ACC112 (cell line): ENCODE measurements around the gene PTPRN2.

Experiments
- H2AFZ ChIP-seq: fragments of 200-600 bp; sonication (generic); one replicate; pipeline ENCODE4 v1.6.0; 2017; ENCODE audit warnings: antibody characterized with exemption, low read length; ENCODE audit not compliant: unreplicated experiment
- H3K27ac ChIP-seq: fragments of 200-600 bp; sonication (generic); 2 replicates; pipeline ENCODE4 v1.5.1; 2014; ENCODE audit warnings: low read depth, mild to moderate bottlenecking, antibody characterized with exemption, low read length, moderate library complexity
- H3K27me3 ChIP-seq: fragments of 200-600 bp; sonication (generic); 2 replicates; pipeline ENCODE4 v1.6.1; 2014; ENCODE audit warnings: mild to moderate bottlenecking, antibody characterized with exemption, low read length, moderate library complexity, mixed read lengths; ENCODE audit not compliant: insufficient read depth
- H3K36me3 ChIP-seq: fragments of 200-600 bp; sonication (generic); 2 replicates; pipeline ENCODE4 v1.6.1; 2016; ENCODE audit warnings: mild to moderate bottlenecking, antibody characterized with exemption, low read length, moderate library complexity, mixed read lengths; ENCODE audit not compliant: insufficient read depth
- H3K4me1 ChIP-seq: fragments of 200-600 bp; sonication (generic); one replicate; pipeline ENCODE4 v1.6.1; 2016; ENCODE audit warnings: low read length, mixed read lengths; ENCODE audit not compliant: insufficient read depth, unreplicated experiment, control insufficient read depth
- H3K4me3 ChIP-seq: fragments of 200-600 bp; sonication (generic); 2 replicates; pipeline ENCODE4 v1.5.1; 2014; ENCODE audit warnings: mild to moderate bottlenecking, low read depth, low read length
- H3K79me2 ChIP-seq: fragments of 200-600 bp; sonication (generic); one replicate; pipeline ENCODE4 v1.6.0; 2016; ENCODE audit warnings: low read length; ENCODE audit not compliant: control insufficient read depth, unreplicated experiment, insufficient read depth

PTPRN2 gene

GRCh38 chr7:158266817-158267741 is 320.5 kb downstream of the PTPRN2 start:
- no peak overlapping the region for H2AFZ ChIP-seq
- H3K36me3 ChIP-seq: no peaks in the 10 kb centered on the region
- no peak overlapping the region for H3K4me3 ChIP-seq
- H3K4me1 ChIP-seq: no peaks in the 10 kb centered on the region
- H3K79me2 ChIP-seq: no peaks in the 10 kb centered on the region
- no peaks in the 10 kb centered on the region for H3K27me3 ChIP-seq
- H3K27ac ChIP-seq: no peak overlapping the region

DNA sequence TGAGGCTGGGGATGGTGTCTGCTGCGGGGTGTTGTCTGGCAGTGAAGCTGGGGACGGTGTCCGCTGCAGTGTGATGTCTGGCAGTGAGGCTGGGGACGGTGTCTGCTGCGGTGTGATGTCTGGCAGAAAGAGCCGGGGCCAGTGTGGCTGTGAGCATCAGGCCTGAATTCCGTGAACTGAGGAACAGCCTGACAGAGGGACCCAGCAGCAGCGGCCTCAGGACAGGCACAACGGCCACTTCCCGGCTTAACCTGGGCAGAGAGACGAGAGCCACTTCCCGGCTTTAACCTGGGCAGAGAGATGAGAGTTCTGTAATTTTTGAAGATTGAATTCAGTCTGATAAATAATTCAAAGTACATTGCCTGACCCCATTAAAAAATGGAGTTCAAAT is 321.2 kb downstream of the PTPRN2 start:
- Histone ChIP-seq H3K36me3 (no peaks in the 10 kb centered on the region), H3K27ac (no peak overlapping the region), H3K27me3 (no peaks in the 10 kb centered on the region), H3K79me2 (no peaks in the 10 kb centered on the region), H3K4me1 (no peaks in the 10 kb centered on the region), H2AFZ (no peak overlapping the region), H3K4me3 (no peak overlapping the region)

DNA sequence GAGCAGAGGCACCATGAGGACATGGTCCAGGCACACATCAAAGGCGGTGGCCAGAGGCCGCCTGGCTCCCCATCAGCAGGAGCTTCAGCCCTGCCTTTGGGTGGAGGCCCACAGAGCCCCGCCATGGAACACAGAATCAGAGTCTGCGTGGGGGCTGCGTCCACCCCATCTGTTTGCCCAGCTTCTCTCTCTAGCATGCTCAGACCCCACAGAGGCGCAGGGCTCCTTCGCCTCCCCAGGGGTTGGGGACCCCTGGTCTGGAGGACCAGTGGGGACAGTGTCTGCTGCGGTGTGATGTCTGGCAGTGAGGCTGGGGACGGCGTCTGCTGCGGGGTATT is 321.9 kb downstream of the PTPRN2 start:
- no peak overlapping the region for H3K4me3 ChIP-seq
- H3K36me3 ChIP-seq: no peaks in the 10 kb centered on the region
- no peak overlapping the region for H3K27ac ChIP-seq
- no peak overlapping the region for H2AFZ ChIP-seq
- H3K4me1 ChIP-seq: no peaks in the 10 kb centered on the region
- H3K27me3 ChIP-seq: no peaks in the 10 kb centered on the region
- H3K79me2 ChIP-seq: no peaks in the 10 kb centered on the region

DNA sequence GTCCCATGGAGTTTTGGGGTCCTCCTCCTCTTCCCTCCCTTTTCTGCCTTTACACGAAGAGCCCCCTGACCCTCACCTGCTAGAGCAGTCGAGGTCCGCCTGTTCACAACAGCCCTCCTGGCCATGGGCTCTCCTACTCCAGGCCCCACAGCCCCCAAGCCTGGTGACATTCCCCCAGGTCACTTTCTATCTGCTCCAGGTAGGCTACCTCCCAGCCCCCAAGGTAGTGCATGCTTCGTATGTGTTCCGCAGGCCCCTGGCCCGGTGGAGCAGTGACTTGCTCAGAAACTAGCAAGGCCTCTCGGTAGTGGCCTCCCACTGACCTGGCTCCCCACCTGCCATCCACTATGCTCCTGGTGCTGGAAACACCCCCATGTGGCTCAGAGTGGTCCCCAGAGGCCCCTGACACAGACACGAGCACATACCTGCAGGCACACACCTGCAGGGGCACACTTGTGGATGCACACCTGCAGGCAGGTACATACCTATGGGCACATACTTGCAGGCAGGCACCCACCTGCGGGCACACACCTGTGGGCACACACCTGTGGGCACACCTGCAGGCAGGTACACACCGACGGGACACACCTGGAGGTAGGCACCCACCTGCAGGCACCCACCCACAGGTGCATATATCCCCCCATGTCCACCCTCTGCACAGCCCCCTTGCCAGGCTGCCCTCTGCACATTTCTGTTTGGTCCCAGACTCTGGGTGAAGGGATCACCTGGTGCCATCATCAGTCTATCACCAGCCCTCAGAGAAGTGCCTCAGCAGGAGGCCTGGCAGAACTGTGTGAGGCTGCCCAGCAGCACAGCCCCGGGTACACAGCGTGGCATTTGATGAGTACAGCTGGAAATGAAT is 322.5 kb downstream of the PTPRN2 start:
- H3K27ac ChIP-seq: no peak overlapping the region
- H3K4me3 ChIP-seq: no peak overlapping the region

GRCh38 chr7:158263964-158264748 is 323.5 kb downstream of the PTPRN2 start:
- Histone ChIP-seq H3K4me1 (no peaks in the 10 kb centered on the region), H3K27ac (no peak overlapping the region), H3K79me2 (no peaks in the 10 kb centered on the region), H3K27me3 (no peaks in the 10 kb centered on the region), H3K36me3 (no peaks in the 10 kb centered on the region), H2AFZ (no peak overlapping the region), H3K4me3 (no peak overlapping the region)

More for the DNA sequence above, 322.5 kb downstream of the PTPRN2 start:
- H3K36me3 ChIP-seq: no peaks in the 10 kb centered on the region
- no peaks in the 10 kb centered on the region for H3K79me2 ChIP-seq
- no peaks in the 10 kb centered on the region for H3K4me1 ChIP-seq
- no peak overlapping the region for H2AFZ ChIP-seq
- H3K27me3 ChIP-seq: no peaks in the 10 kb centered on the region

DNA sequence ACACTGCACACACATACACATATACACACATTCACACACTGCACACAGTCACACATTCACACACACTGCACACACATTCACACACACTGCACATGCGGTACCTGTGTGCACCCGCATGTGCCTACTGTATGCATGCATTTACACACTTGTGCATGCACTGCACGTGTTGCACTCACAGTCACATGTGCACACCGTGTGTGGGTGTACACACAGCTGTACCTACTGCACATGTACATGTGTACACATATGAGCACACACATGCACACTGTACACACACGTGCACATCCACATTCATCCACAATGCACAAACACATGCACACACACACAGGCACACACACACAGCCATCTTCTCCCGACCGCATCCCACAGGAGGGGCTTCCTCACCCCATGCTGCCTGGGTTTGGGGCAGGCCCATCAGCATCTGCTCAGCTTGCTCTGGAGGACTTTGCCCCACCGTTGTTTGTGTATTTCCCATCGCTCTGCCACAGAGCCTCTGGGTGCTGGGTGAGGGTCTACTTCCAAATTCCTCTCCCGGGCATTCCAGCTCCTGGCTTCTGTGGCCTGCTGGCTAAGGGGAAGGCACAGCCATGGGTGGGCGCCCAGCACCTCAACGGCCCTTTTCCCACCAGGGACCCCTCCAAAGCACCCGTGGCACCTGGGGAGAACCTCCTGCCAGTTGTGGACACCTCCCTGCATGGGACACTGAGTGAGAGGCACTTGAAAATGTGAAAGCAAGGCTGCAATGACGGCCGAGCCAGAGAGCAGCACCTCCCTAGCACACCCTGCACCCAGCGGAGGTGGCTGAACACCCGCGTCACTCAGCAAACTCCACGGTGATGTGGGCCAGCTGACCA is 324.3 kb downstream of the PTPRN2 start:
- Histone ChIP-seq H3K27ac (no peak overlapping the region), H3K36me3 (no peaks in the 10 kb centered on the region), H3K27me3 (no peaks in the 10 kb centered on the region), H3K4me3 (no peak overlapping the region), H2AFZ (no peak overlapping the region), H3K4me1 (no peaks in the 10 kb centered on the region), H3K79me2 (no peaks in the 10 kb centered on the region)

DNA sequence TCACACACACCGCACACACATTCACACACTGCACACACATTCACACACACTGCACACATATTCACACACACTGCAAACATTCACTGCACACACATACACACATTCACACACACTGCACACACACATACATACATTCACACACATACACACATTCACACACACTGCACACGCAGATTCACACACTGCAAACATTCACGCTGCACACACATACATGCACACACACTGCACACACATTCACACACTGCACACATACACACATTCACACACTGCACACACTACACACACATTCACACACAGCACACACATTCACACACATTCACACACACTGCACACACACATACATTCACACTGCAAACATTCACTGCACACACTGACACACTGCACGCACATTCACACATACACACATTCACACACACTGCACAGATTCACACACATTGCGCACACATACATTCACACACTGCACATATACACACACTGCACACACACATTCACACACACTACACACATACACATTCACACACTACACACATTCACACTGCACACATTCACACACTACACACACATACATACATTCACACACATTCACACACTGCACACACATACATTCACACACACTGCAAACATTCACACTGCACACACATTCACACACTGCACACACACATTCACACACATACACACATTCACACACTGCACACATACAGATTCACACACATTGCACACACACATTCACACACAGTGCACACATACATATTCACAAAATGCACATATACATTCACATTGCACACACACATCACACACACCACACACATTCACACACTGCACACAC is 325.1 kb downstream of the PTPRN2 start:
- H3K79me2 ChIP-seq: no peaks in the 10 kb centered on the region
- no peak overlapping the region for H3K27ac ChIP-seq
- no peaks in the 10 kb centered on the region for H3K36me3 ChIP-seq
- H2AFZ ChIP-seq: no peak overlapping the region
- H3K27me3 ChIP-seq: no peaks in the 10 kb centered on the region
- no peaks in the 10 kb centered on the region for H3K4me1 ChIP-seq
- no peak overlapping the region for H3K4me3 ChIP-seq

- no peaks in the 10 kb centered on the region for H3K4me1 ChIP-seq
- no peaks in the 10 kb centered on the region for H3K36me3 ChIP-seq
- H3K27me3 ChIP-seq: no peaks in the 10 kb centered on the region
- no peak overlapping the region for H3K4me3 ChIP-seq
- H3K27ac ChIP-seq: no peak overlapping the region
- no peaks in the 10 kb centered on the region for H3K79me2 ChIP-seq
- H2AFZ ChIP-seq: no peak overlapping the region
Observed at GRCh38 chr7:158261362-158262235, 326.0 kb downstream of the PTPRN2 start.
